ENCODE results near the gene OR2C3. TPM values are rescaled to one million over a fixed set of nuclear protein-coding genes. Genes with fewer than 3 reads are reported as not detected.

The OR2C3 gene
- total RNA-seq, 4 donors from 2014 or later: 0.07 TPM; not detected in 3

DNA sequence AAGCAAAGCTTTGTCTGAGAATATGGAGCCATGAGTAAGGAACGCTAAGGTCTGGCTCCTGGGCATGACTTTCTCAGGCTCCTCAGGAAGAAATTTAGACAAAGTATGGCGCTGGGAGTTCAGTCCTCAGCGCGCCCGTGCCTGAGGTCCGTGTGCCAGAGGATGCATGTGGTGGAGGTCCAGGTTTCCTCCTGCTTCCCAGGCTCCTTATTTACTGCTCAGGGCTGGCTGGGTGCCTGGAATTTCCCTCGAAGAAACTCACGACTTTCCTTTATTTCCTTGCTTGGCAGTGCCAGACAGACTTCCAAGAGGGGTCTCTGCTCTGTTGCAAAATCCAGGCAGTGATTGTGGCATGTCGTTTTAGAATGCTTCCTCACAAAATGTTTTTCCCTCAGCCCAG is 26.0 kb upstream of the OR2C3 start:
- no peaks in the 10 kb centered on the region for H3K4me1 ChIP-seq
- DNase-seq: no peak
- intact Hi-C loops (cut with DNase I; ENCODE audit: low total_unique reads): no loop called here
- H3K9me3 ChIP-seq: no peaks in the 10 kb centered on the region
- no peak overlapping the region for H3K27ac ChIP-seq
- TF ChIP-seq CTCF (IDR thresholded peaks at IDR 0.05): no peak
- TF ChIP-seq POLR2A (IDR thresholded peaks at IDR 0.05): no peak
- no peak overlapping the region for H3K4me3 ChIP-seq
- no peaks in the 10 kb centered on the region for H3K27me3 ChIP-seq
- H3K36me3 ChIP-seq: no peaks in the 10 kb centered on the region

GRCh38 chr1:247561711-247562110 is 25.5 kb upstream of the OR2C3 start:
- Histone ChIP-seq H3K27ac (no peak overlapping the region), H3K27me3 (no peaks in the 10 kb centered on the region), H3K36me3 (no peaks in the 10 kb centered on the region), H3K9me3 (no peaks in the 10 kb centered on the region), H3K4me1 (no peaks in the 10 kb centered on the region), H3K4me3 (no peak overlapping the region)
- no peak for TF ChIP-seq POLR2A (IDR thresholded peaks at IDR 0.05)
- TF ChIP-seq CTCF (IDR thresholded peaks at IDR 0.05): no peak
- intact Hi-C loops (cut with DNase I; ENCODE audit: low total_unique reads): no loop called here
- no peak for DNase-seq

DNA sequence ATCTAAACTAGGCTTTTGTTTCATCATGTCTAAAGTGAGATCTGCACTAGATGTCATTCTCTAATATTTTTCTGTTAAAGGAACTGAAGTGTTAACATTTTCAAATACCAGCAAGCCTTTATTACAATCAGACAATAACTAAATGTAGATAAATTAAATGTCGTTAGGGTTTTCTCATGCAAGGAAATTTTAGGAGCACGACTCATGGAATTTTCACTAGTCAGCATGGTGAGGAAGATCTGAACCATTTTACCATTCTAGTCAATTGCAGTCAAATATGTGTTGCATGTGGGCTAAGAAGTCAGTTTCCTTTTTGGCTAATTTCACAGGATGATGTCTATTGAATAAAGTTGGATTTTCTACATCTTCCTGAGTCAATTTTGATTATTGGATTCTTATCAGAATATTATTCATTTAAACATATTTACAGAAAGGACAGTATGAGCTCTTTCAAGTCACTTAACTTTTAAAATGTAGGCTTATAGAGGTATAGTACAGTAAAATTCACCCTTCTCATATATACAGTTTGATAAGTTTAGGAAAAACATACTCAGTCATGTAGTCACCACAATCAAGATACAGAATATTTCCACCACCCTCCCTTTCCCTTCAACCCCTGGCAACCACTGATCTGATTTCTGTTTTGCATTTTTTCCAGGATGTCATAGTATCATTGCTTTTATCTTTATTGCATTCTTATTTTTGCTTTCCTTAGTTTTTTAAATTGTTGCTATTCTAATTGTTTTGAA is 21.9 kb upstream of the OR2C3 start:
- Histone ChIP-seq H3K36me3 (no peaks in the 10 kb centered on the region), H3K4me3 (no peak overlapping the region), H3K4me1 (no peaks in the 10 kb centered on the region), H3K9me3 (no peaks in the 10 kb centered on the region), H3K27ac (no peak overlapping the region), H3K27me3 (no peaks in the 10 kb centered on the region)
- intact Hi-C loops (cut with DNase I; ENCODE audit: low total_unique reads): no loop called here
- no peak for TF ChIP-seq POLR2A (IDR thresholded peaks at IDR 0.05)
- TF ChIP-seq CTCF (IDR thresholded peaks at IDR 0.05): no peak
- no peak for DNase-seq

- TF ChIP-seq CTCF (IDR thresholded peaks at IDR 0.05): no peak
- no peak for TF ChIP-seq POLR2A (IDR thresholded peaks at IDR 0.05)
- intact Hi-C loops (cut with DNase I; ENCODE audit: low total_unique reads): no loop called here
- Histone ChIP-seq H3K4me1 (no peaks in the 10 kb centered on the region), H3K27ac (no peak overlapping the region), H3K27me3 (no peaks in the 10 kb centered on the region), H3K9me3 (no peaks in the 10 kb centered on the region), H3K36me3 (no peaks in the 10 kb centered on the region), H3K4me3 (no peak overlapping the region)
- DNase-seq: no peak
Observed at GRCh38 chr1:247552231-247552630, 16.0 kb upstream of the OR2C3 start.

GRCh38 chr1:247551721-247552120 is 15.5 kb upstream of the OR2C3 start:
- Histone ChIP-seq H3K4me3 (no peak overlapping the region), H3K4me1 (no peaks in the 10 kb centered on the region), H3K9me3 (no peaks in the 10 kb centered on the region), H3K27ac (no peak overlapping the region), H3K27me3 (no peaks in the 10 kb centered on the region), H3K36me3 (no peaks in the 10 kb centered on the region)
- intact Hi-C loops (cut with DNase I; ENCODE audit: low total_unique reads): no loop called here
- TF ChIP-seq POLR2A (IDR thresholded peaks at IDR 0.05): no peak
- TF ChIP-seq CTCF (IDR thresholded peaks at IDR 0.05): no peak
- DNase-seq: no peak

Measured in uterus (tissue), 4 donors.